Neural progenitor cell (in vitro differentiated cells): ENCODE measurements around the gene PTGIR.

ENCODE experiments used
- CTCF ChIP-seq: fragments of 200-600 bp; sonication (generic); IDR thresholded peaks from 2 replicates; pipeline ENCODE4 v1.5.1; 2017; ENCODE audit warnings: antibody characterized with exemption, mild to moderate bottlenecking
- EZH2phosphoT487 ChIP-seq: fragments of 200-600 bp; sonication (generic); IDR thresholded peaks from 2 replicates; pipeline ENCODE4 v1.6.1; 2017; ENCODE audit warnings: antibody characterized with exemption

DNA sequence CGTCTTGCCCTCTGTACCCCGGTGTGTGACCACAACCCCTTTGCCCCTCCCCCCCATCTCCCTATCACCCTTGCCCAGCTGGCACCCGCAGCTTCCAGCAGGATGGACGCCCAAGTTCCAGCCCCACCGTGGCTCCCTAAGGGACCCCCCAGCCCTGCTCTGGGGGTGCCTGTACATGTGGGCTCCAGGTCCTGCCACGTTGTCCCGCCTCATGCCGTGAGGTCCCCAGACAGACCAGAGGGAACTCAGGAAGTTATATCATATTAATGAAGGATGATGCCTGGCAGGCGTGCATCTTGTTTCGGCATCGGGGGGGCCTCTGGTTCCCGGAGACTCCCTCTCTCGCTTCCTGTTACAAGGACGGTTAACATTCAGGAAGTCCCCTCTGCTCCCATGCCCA is 1.6 kb upstream of the PTGIR start:
- TF ChIP-seq EZH2phosphoT487 (no peak), CTCF (no peak)
